ENCODE measurements around the gene PCDHGA2. TPM values are rescaled to one million over a fixed set of nuclear protein-coding genes. Genes with fewer than 3 reads are reported as not detected.
A peak's percentile ranks its signal among the peaks of the same experiment; 100 is the strongest.

Gene PCDHGA2
- total RNA-seq, 4 donors from 2014 or later: 0.15 to 2.9 (median 0.61) TPM

GRCh38 chr5:141363952-141364660 is 25.5 kb downstream of the PCDHGA2 start, which contains the start of gene PCDHGA5:
PCDHGA5 (plus strand) TSS chr5:141364162; CDS start chr5:141364331, 169 bp downstream.
- no peak within 1 kb of the TSS for H3K27ac ChIP-seq
- no peak for DNase-seq
- TF ChIP-seq CTCF (IDR thresholded peaks at IDR 0.05) (no peak), POLR2A (IDR thresholded peaks at IDR 0.05) (no peak)
- peaks cover 0 to 78% (median 0%) of the 10 kb centered on the region in 4 donors for H3K27me3 ChIP-seq
- intact Hi-C loops (cut with DNase I): no loop called here
- H3K4me1 ChIP-seq: no peaks in the 10 kb centered on the region
- peak within 1 kb of the TSS in 2 of 4 donors; percentile 0 to 24 for H3K4me3 ChIP-seq
- 26 to 27% methylated on average over 21 to 22 of the region's 34 CpGs for WGBS, 2 donors
- H3K9me3 ChIP-seq: peaks cover 5 to 99% (median 80%) of the 10 kb centered on the region in 3 donors
- no peaks in the 10 kb centered on the region for H3K36me3 ChIP-seq

GRCh38 chr5:141366016-141366896 is 27.7 kb downstream of the PCDHGA2 start:
- 39 to 41% methylated on average over 10 of the region's 46 CpGs for WGBS, 2 donors
- Histone ChIP-seq H3K4me1 (no peaks in the 10 kb centered on the region), H3K27me3 (peaks cover 0 to 74% (median 0%) of the 10 kb centered on the region in 4 donors), H3K27ac (no peak overlapping the region), H3K9me3 (peaks cover 0 to 99% (median 80%) of the 10 kb centered on the region in 3 donors), H3K36me3 (no peaks in the 10 kb centered on the region), H3K4me3 (peak overlapping the region in 1 of 4 donors; percentile 25)
- intact Hi-C loops (cut with DNase I): no loop called here
- TF ChIP-seq CTCF (IDR thresholded peaks at IDR 0.05) (no peak), POLR2A (IDR thresholded peaks at IDR 0.05) (no peak)
- DNase-seq: no peak

GRCh38 chr5:141369994-141370848 is 31.7 kb downstream of the PCDHGA2 start, which contains the start of gene PCDHGB3:
PCDHGB3 (plus strand) TSS chr5:141370242; CDS start chr5:141370395, 153 bp downstream.
- Histone ChIP-seq H3K27me3 (peaks cover 0 to 50% (median 0%) of the 10 kb centered on the region in 4 donors), H3K9me3 (peaks cover 0 to 99% (median 85%) of the 10 kb centered on the region in 3 donors)
- DNase-seq: no peak

More at GRCh38 chr5:141369994-141370848, 31.7 kb downstream of the PCDHGA2 start, which contains the start of gene PCDHGB3:
- WGBS, 2 donors: 23 to 32% methylated on average over 26 to 27 of the region's 32 CpGs
- Histone ChIP-seq H3K36me3 (no peaks in the 10 kb centered on the region), H3K4me3 (peak within 1 kb of the TSS in 2 of 4 donors; percentile 28 to 47), H3K4me1 (no peaks in the 10 kb centered on the region), H3K27ac (no peak within 1 kb of the TSS)
- intact Hi-C loops (cut with DNase I): no loop called here
- TF ChIP-seq CTCF (IDR thresholded peaks at IDR 0.05): peak in 1 of 6 experiments; percentile 31
- no peak for TF ChIP-seq POLR2A (IDR thresholded peaks at IDR 0.05)
